NCI-H2227 treated with DMSO at 0.1 percent for 48 hours (cell line): ENCODE data around the gene PRELID2.

Experiments
- DNase-seq: peaks from one replicate; lab custom pipeline; 2025; lab: John Stamatoyannopoulos, UW

PRELID2 gene

GRCh38 chr5:145796318-145796717 is 38.8 kb downstream of the PRELID2 start:
- DNase-seq = no peak

GRCh38 chr5:145793574-145793973 is 41.6 kb downstream of the PRELID2 start:
- no peak for DNase-seq

GRCh38 chr5:145792840-145793239 is 42.3 kb downstream of the PRELID2 start:
- DNase-seq = no peak

GRCh38 chr5:145791866-145792265 is 43.3 kb downstream of the PRELID2 start:
- no peak for DNase-seq

GRCh38 chr5:145787996-145788395 is 47.1 kb downstream of the PRELID2 start:
- DNase-seq = no peak

- no peak for DNase-seq
These were observed 47.6 kb downstream of the PRELID2 start for GRCh38 chr5:145787507-145787906.

GRCh38 chr5:145787001-145787400 is 48.1 kb downstream of the PRELID2 start:
- no peak for DNase-seq

- DNase-seq = no peak
These were observed 54.2 kb downstream of the PRELID2 start for GRCh38 chr5:145780982-145781381.

- DNase-seq = no peak
These were observed 56.8 kb downstream of the PRELID2 start for GRCh38 chr5:145778144-145778900.

GRCh38 chr5:145777445-145778063 is 57.6 kb downstream of the PRELID2 start:
- no peak for DNase-seq

GRCh38 chr5:145776886-145777285 is 58.3 kb downstream of the PRELID2 start:
- no peak for DNase-seq

- no peak for DNase-seq
These were observed 59.2 kb downstream of the PRELID2 start for GRCh38 chr5:145775893-145776444.

GRCh38 chr5:145775411-145775810 is 59.7 kb downstream of the PRELID2 start:
- DNase-seq = no peak

- no peak for DNase-seq
These were observed 60.7 kb downstream of the PRELID2 start for GRCh38 chr5:145774442-145774841.

- no peak for DNase-seq
These were observed 62.7 kb downstream of the PRELID2 start for GRCh38 chr5:145772466-145772865.

- DNase-seq = no peak
These were observed 66.3 kb downstream of the PRELID2 start for GRCh38 chr5:145768863-145769262.

- DNase-seq = no peak
These were observed 70.8 kb downstream of the PRELID2 start for GRCh38 chr5:145764325-145764724.

GRCh38 chr5:145762833-145763232 is 72.3 kb downstream of the PRELID2 start:
- DNase-seq = no peak

GRCh38 chr5:145761254-145761653 is 73.9 kb downstream of the PRELID2 start:
- DNase-seq = no peak

- no peak for DNase-seq
These were observed 74.5 kb downstream of the PRELID2 start for GRCh38 chr5:145760660-145761059.

- DNase-seq = no peak
These were observed 82.2 kb downstream of the PRELID2 start for GRCh38 chr5:145752947-145753346.

- no peak for DNase-seq
These were observed 82.6 kb downstream of the PRELID2 start for GRCh38 chr5:145752534-145752933.

GRCh38 chr5:145750199-145750598 is 84.9 kb downstream of the PRELID2 start:
- DNase-seq = no peak
